Loucy (cell line): ENCODE data around the gene TAS1R1.

Experiments
- H2AFZ ChIP-seq: fragments of 200-600 bp; sonication (generic); 2 replicates; pipeline ENCODE4 v1.6.0; 2016; ENCODE audit warnings: antibody characterized with exemption, mild to moderate bottlenecking, low read length, moderate library complexity
- H3F3A ChIP-seq: fragments of 200-600 bp; 2 replicates; pipeline ENCODE4 v1.6.0; 2016; ENCODE audit warnings: antibody characterized with exemption, low read depth, mild to moderate bottlenecking
- H3K27me3 ChIP-seq: fragments of 200-600 bp; sonication (generic); 2 replicates; pipeline ENCODE4 v1.6.1; 2014; ENCODE audit warnings: low read length, mild to moderate bottlenecking; ENCODE audit not compliant: insufficient read depth, poor library complexity, severe bottlenecking
- H3K36me3 ChIP-seq: fragments of 200-600 bp; sonication (generic); 2 replicates; pipeline ENCODE4 v1.6.1; 2016; ENCODE audit warnings: low read length; ENCODE audit not compliant: insufficient read depth
- H3K4me1 ChIP-seq: fragments of 200-600 bp; sonication (generic); 2 replicates; pipeline ENCODE4 v1.5.1; 2014; ENCODE audit warnings: low read length, mild to moderate bottlenecking; ENCODE audit not compliant: insufficient read depth, poor library complexity, severe bottlenecking
- H3K4me2 ChIP-seq: fragments of 200-600 bp; sonication (generic); 2 replicates; pipeline ENCODE4 v1.6.0; 2014; ENCODE audit warnings: antibody characterized with exemption, low read length, low read depth, mild to moderate bottlenecking; ENCODE audit not compliant: poor library complexity, severe bottlenecking
- H3K4me3 ChIP-seq: fragments of 200-600 bp; sonication (generic); 2 replicates; pipeline ENCODE4 v1.5.1; 2014; ENCODE audit warnings: low read length, mild to moderate bottlenecking, mixed read lengths; ENCODE audit not compliant: poor library complexity, severe bottlenecking
- H3K79me2 ChIP-seq: fragments of 200-600 bp; sonication (generic); 2 replicates; pipeline ENCODE4 v1.6.1; 2014; ENCODE audit warnings: low read length; ENCODE audit not compliant: insufficient read depth
- H3K9ac ChIP-seq: fragments of 200-600 bp; sonication (generic); 2 replicates; pipeline ENCODE4 v1.6.0; 2014; ENCODE audit warnings: mild to moderate bottlenecking, low read depth, low read length, moderate library complexity; ENCODE audit not compliant: poor library complexity, severe bottlenecking
- H3K9me2 ChIP-seq: fragments of 200-600 bp; sonication (generic); replicated peaks from 2 replicates; pipeline ENCODE4 v1.6.1; 2016; ENCODE audit warnings: low read depth, low read length, mixed read lengths
- H3K9me3 ChIP-seq: fragments of 200-600 bp; sonication (generic); 2 replicates; pipeline ENCODE4 v1.6.1; 2014; ENCODE audit warnings: mild to moderate bottlenecking, antibody characterized with exemption, low read length, low read depth; ENCODE audit not compliant: insufficient read depth
- H4K20me1 ChIP-seq: fragments of 200-600 bp; sonication (generic); 2 replicates; pipeline ENCODE4 v1.6.0; 2014; ENCODE audit warnings: antibody characterized with exemption, low read length, mild to moderate bottlenecking; ENCODE audit not compliant: insufficient read depth, poor library complexity, severe bottlenecking
- EZH2phosphoT487 ChIP-seq: fragments of 200-600 bp; IDR thresholded peaks from 2 replicates; pipeline ENCODE4 v1.6.1; 2018; ENCODE audit warnings: antibody characterized with exemption, mild to moderate bottlenecking, moderate library complexity, borderline replicate concordance
- TF ChIP-seq, protein P1 (sequence below): fragments of 200-600 bp; sonication (generic); conservative IDR thresholded peaks from 2 replicates; pipeline ENCODE4 v1.5.1; 2014; ENCODE audit warnings: mild to moderate bottlenecking, antibody characterized with exemption, low read length

Gene TAS1R1

GRCh38 chr1:6531996-6532395 lies 23.1 kb upstream of the TAS1R1 start:
- Histone ChIP-seq H3K9me2 (no peaks in the 10 kb centered on the region), H3K27me3 (no peaks in the 10 kb centered on the region), H3F3A (no peaks in the 10 kb centered on the region), H2AFZ (no peak overlapping the region), H3K4me1 (no peaks in the 10 kb centered on the region), H3K4me2 (no peak overlapping the region), H3K9me3 (no peaks in the 10 kb centered on the region), H4K20me1 (peaks cover under 1% of the 10 kb centered on the region), H3K9ac (no peak overlapping the region), H3K4me3 (no peak overlapping the region), H3K79me2 (no peaks in the 10 kb centered on the region), H3K36me3 (peaks cover 58% of the 10 kb centered on the region; the same call in 1 of the 2 replicates)
- no peak for TF ChIP-seq EZH2phosphoT487
- TF ChIP-seq, protein P1, sequence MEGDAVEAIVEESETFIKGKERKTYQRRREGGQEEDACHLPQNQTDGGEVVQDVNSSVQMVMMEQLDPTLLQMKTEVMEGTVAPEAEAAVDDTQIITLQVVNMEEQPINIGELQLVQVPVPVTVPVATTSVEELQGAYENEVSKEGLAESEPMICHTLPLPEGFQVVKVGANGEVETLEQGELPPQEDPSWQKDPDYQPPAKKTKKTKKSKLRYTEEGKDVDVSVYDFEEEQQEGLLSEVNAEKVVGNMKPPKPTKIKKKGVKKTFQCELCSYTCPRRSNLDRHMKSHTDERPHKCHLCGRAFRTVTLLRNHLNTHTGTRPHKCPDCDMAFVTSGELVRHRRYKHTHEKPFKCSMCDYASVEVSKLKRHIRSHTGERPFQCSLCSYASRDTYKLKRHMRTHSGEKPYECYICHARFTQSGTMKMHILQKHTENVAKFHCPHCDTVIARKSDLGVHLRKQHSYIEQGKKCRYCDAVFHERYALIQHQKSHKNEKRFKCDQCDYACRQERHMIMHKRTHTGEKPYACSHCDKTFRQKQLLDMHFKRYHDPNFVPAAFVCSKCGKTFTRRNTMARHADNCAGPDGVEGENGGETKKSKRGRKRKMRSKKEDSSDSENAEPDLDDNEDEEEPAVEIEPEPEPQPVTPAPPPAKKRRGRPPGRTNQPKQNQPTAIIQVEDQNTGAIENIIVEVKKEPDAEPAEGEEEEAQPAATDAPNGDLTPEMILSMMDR: no peak

DNA sequence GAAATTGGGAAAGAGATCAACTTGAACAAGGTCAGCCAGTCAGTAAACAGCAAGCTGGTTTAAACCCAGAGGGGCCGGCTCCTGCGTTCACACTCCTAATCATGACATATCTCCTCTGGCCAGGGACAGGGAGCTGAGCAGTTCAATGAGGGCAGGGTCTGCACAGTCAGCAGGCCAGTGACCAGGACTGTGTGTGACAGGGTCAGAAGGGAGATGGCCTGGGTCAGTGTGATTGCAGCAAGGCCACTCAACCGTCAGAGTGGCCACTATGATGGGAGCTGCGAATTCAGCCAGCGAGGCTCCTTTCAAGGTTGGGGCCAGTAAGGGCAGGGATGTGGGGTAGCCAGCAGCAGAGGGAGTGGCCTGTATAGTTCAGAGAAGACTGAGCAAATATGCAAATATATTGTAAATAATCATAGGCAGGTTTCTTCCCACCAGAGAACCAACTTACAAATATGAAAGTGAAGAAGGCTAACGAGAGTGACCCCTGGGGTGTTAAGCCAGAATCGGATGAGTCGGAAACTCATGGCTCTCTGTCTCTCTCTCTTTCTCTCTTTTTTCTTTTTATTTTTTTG lies 20.8 kb upstream of the TAS1R1 start:
- no peak overlapping the region for H3K9ac ChIP-seq
- H3K4me1 ChIP-seq: no peaks in the 10 kb centered on the region
- no peak overlapping the region for H3K4me3 ChIP-seq
- H3K36me3 ChIP-seq: peaks cover 51% of the 10 kb centered on the region; the same call in 1 of the 2 replicates
- peaks cover 5% of the 10 kb centered on the region for H4K20me1 ChIP-seq
- no peaks in the 10 kb centered on the region for H3K79me2 ChIP-seq
- no peaks in the 10 kb centered on the region for H3K9me3 ChIP-seq
- H3F3A ChIP-seq: no peaks in the 10 kb centered on the region
- no peak overlapping the region for H3K4me2 ChIP-seq
- H3K9me2 ChIP-seq: no peaks in the 10 kb centered on the region
- no peaks in the 10 kb centered on the region for H3K27me3 ChIP-seq
- no peak overlapping the region for H2AFZ ChIP-seq
- TF ChIP-seq, protein P1: no peak
- TF ChIP-seq EZH2phosphoT487: no peak

DNA sequence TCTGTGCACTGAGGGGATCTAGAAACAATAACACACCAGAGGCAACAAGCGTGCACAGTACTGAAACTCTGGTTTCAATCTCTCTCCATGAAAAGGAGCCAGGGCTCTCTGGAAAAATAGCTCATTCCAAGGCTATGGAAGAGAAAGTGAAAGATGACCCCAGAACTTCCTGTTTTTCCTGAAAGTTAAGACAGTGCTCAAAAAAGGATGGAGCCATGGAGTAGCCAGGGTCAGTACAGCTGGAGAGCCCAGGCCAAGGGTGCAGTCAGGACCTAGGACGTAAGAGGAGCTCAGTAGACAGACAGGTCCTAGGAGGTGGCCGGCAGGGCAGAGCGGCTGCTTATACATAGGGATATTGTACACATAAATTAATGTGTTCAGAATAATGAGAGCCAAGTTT lies 19.9 kb upstream of the TAS1R1 start:
- Histone ChIP-seq H4K20me1 (peaks cover 5% of the 10 kb centered on the region), H3K27me3 (no peaks in the 10 kb centered on the region), H3K9me2 (no peaks in the 10 kb centered on the region), H3K4me3 (no peak overlapping the region), H3K9ac (no peak overlapping the region), H3F3A (no peaks in the 10 kb centered on the region), H3K79me2 (no peaks in the 10 kb centered on the region), H2AFZ (no peak overlapping the region), H3K36me3 (peaks cover 51% of the 10 kb centered on the region; the same call in 1 of the 2 replicates), H3K4me2 (no peak overlapping the region), H3K9me3 (no peaks in the 10 kb centered on the region), H3K4me1 (no peaks in the 10 kb centered on the region)
- TF ChIP-seq EZH2phosphoT487: no peak
- TF ChIP-seq, protein P1: no peak
